Fibroblast of lung (primary cell): ENCODE results near the gene PDZD7.

Experiments used
- EZH2 ChIP-seq: IDR thresholded peaks from 2 replicates; pipeline ENCODE4 v1.5.1; 2012; ENCODE audit warnings: low read length, control low read depth, mild to moderate bottlenecking; ENCODE audit errors: missing control alignments
- TF ChIP-seq, protein P1 (sequence below), 2 donors: IDR thresholded peaks in 1 of 2; conservative IDR thresholded peaks in 1 of 2; 1 replicate in 1 of 2; 2 replicates in 1 of 2; pipeline ENCODE4 v1.5.1; 2011 to 2012; ENCODE audit warnings: low read length in 2 of 2, control low read depth in 1 of 2, inconsistent platforms in 1 of 2, low read depth in 1 of 2, mild to moderate bottlenecking in 1 of 2

DNA sequence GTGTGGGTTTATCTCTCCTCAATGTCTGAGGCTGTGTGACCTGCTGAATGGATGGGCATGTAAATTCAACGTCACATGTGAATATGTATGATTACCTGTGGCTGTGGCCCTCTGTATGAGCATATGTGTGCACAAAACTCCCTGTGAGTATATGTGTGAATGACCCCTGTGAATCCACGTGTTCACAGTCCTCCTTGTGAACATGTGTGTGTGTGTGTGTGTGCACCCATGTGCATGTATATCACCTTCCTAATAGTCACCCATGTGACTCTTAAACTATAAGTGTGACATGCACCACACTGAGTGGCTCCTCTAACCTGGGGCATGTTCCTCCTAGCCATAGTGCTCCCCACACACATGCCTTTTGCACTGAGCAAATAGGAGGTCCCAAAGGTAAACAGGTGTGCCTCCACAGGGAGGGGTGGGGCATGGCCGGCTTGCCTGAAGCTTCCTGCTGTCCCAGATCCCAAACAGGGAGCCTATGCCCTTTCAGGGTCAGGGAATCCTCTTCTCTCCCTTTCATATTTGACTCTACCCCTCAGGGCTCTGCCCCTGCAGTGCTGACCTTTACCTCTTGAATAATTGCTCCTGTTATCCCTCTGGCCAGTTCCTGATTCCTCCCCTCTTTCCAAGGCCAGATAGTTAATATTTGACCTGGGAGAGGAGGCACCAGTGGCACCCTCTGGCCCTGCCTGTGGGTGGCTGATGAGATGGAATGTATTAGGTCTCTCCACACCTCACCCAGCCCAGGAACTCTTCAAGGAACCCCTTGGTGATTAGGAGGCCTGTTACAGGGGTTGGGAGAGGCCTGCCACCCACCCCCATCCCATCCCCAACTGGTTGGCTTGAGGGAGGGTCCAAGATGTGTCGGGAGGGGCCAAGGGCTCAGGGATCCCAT, 59.8 kb downstream of the PDZD7 start:
- TF ChIP-seq, protein P1, sequence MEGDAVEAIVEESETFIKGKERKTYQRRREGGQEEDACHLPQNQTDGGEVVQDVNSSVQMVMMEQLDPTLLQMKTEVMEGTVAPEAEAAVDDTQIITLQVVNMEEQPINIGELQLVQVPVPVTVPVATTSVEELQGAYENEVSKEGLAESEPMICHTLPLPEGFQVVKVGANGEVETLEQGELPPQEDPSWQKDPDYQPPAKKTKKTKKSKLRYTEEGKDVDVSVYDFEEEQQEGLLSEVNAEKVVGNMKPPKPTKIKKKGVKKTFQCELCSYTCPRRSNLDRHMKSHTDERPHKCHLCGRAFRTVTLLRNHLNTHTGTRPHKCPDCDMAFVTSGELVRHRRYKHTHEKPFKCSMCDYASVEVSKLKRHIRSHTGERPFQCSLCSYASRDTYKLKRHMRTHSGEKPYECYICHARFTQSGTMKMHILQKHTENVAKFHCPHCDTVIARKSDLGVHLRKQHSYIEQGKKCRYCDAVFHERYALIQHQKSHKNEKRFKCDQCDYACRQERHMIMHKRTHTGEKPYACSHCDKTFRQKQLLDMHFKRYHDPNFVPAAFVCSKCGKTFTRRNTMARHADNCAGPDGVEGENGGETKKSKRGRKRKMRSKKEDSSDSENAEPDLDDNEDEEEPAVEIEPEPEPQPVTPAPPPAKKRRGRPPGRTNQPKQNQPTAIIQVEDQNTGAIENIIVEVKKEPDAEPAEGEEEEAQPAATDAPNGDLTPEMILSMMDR (conservative IDR thresholded peaks at IDR 0.05 in 1 of 2, IDR thresholded peaks at IDR 0.05 in 1 of 2; ENCODE audit: low read depth in 1 of 2, low read length in 2 of 2), result no peak
- no peak for TF ChIP-seq EZH2
